ENCODE measurements around the gene IGF2BP2. TPM values are rescaled to one million over a fixed set of nuclear protein-coding genes. Genes with fewer than 3 reads are reported as not detected.

Gene IGF2BP2
- total and polyA plus RNA-seq, 2 donors (not counting 1 experiment from before 2014, with no cell fraction given): 0.01 TPM; not detected in 1

DNA sequence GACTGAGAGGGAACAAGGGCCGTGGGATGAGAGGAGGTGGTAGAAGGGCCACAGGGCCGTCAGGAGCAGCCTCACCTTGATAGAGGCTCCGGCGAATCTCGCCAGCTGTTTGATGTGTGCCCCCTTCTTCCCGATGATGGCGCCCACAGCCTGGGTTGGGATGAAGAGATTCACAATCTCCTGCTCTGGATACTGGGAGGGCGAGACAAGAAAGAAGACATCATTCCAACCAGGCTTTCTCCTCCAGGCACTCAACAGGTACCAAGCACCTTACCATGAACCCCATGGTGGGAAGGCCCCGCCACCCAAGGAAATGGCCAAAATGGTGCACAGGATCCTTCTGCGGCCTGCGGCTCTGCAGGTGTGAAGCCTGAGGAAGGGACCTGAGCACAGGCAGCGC lies 167.6 kb downstream of the IGF2BP2 start:
- Histone ChIP-seq H3K27me3 (replicated peaks in 1 of 4; ENCODE audit: control extremely low read depth in 1 of 4, control insufficient read depth in 3 of 4, insufficient read depth in 4 of 4, low read length in 3 of 4) (no peaks in the 10 kb centered on the region), H2AFZ (ENCODE audit: insufficient read depth, low read depth, low read length, poor library complexity, severe bottlenecking) (no peak overlapping the region), H3K4me3 (ENCODE audit: control extremely low read depth in 1 of 5, extremely low read depth in 1 of 5, insufficient read depth in 1 of 5, low read depth in 2 of 5, low read length in 4 of 5) (no peak overlapping the region), H3K4me1 (ENCODE audit: control insufficient read depth in 2 of 2, insufficient read depth in 2 of 2, low read length in 2 of 2) (peaks cover 3 to 4% of the 10 kb centered on the region in 2 donors), H3K9ac (ENCODE audit: low read length) (no peak overlapping the region), H3K36me3 (replicated peaks in 1 of 2; ENCODE audit: control extremely low read depth in 1 of 2, control insufficient read depth in 1 of 2, extremely low read depth in 1 of 2, insufficient read depth in 2 of 2, low read length in 1 of 2) (no peaks in the 10 kb centered on the region), H3K4me2 (replicated peaks; ENCODE audit: low read depth, low read length, poor library complexity, severe bottlenecking) (no peak overlapping the region), H4K20me1 (ENCODE audit: control insufficient read depth, insufficient read depth, low read length, poor library complexity, severe bottlenecking) (no peaks in the 10 kb centered on the region), H3K79me2 (ENCODE audit: control insufficient read depth, insufficient read depth, low read length) (no peaks in the 10 kb centered on the region), H3K9me3 (ENCODE audit: control extremely low read depth in 1 of 3, control insufficient read depth in 2 of 3, insufficient read depth in 1 of 3, low read length in 2 of 3) (no peaks in the 10 kb centered on the region), H3K27ac (ENCODE audit: low read length in 2 of 2) (no peak overlapping the region)
- H3K27ac Mint-ChIP-seq: no peak overlapping the region
- ATAC-seq (ENCODE audit: low read depth) (no peak), DNase-seq (no peak)
- WGBS (ENCODE audit: insufficient coverage): 93% methylated on average over 4 of the region's 12 CpGs
- intact Hi-C loops (cut with micrococcal nuclease): no loop called here
- TF ChIP-seq, protein P1, sequence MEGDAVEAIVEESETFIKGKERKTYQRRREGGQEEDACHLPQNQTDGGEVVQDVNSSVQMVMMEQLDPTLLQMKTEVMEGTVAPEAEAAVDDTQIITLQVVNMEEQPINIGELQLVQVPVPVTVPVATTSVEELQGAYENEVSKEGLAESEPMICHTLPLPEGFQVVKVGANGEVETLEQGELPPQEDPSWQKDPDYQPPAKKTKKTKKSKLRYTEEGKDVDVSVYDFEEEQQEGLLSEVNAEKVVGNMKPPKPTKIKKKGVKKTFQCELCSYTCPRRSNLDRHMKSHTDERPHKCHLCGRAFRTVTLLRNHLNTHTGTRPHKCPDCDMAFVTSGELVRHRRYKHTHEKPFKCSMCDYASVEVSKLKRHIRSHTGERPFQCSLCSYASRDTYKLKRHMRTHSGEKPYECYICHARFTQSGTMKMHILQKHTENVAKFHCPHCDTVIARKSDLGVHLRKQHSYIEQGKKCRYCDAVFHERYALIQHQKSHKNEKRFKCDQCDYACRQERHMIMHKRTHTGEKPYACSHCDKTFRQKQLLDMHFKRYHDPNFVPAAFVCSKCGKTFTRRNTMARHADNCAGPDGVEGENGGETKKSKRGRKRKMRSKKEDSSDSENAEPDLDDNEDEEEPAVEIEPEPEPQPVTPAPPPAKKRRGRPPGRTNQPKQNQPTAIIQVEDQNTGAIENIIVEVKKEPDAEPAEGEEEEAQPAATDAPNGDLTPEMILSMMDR (IDR thresholded peaks at IDR 0.05): no peak
- no peak for TF ChIP-seq EZH2 (IDR thresholded peaks at IDR 0.05; ENCODE audit: borderline replicate concordance, insufficient read depth, low read depth, low read length, poor library complexity, severe bottlenecking)
- no peaks in the 10 kb centered on the region for H3K9me3 Mint-ChIP-seq (ENCODE audit: insufficient read depth)
- H3K27me3 Mint-ChIP-seq: peaks cover 9% of the 10 kb centered on the region
- no peaks in the 10 kb centered on the region for H3K4me1 Mint-ChIP-seq
- ChIA-PET POLR2A (no interaction called here), CTCF (interaction anchor here (1.8 kb wide), 1 partner anchor 111 kb away, joined by 5 read pairs; no protein-coding TSS in a partner anchor)
- H3K4me3 Mint-ChIP-seq: no peak overlapping the region

DNA sequence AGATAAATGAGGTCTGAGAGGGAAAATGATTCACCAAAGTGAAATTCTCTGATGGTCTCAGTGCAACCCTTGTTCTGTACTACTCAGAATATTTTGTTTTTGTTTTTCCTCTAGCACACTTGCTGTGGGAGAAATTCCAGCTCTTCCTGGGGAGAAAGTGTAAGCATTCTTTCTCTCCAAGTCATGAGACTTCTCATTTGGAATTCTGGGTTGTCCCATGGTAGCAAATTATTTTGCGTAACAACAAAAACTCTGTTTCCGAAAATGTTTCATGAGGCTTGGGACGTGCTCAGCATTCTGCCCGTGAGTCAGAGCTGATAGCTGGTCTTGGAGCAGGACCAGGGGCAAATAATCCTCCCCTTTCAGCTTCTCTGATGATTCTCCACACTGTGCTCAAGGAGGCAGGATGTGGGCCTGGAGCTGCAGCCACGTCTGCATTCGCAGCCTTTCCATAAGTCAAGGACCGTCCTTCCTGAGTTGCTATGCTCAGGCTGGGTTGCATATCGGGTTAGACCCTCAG lies 168.5 kb downstream of the IGF2BP2 start:
- H2AFZ ChIP-seq (ENCODE audit: insufficient read depth, low read depth, low read length, poor library complexity, severe bottlenecking): no peak overlapping the region
- no peak overlapping the region for H3K27ac ChIP-seq (ENCODE audit: low read length in 2 of 2)
- CTCF ChIA-PET: interaction anchor here (0.7 to 1.8 kb wide), 2 partner anchors 112 to 1767 kb away, joined by 3 to 5 read pairs; no protein-coding TSS in a partner anchor
- no peak overlapping the region for H3K4me3 Mint-ChIP-seq
- WGBS (ENCODE audit: insufficient coverage): 93% methylated on average over 5 of the region's 8 CpGs
- H3K4me2 ChIP-seq (replicated peaks; ENCODE audit: low read depth, low read length, poor library complexity, severe bottlenecking): no peak overlapping the region
- H3K4me1 ChIP-seq (ENCODE audit: control insufficient read depth in 2 of 2, insufficient read depth in 2 of 2, low read length in 2 of 2): peaks cover 3 to 4% of the 10 kb centered on the region in 2 donors
- TF ChIP-seq EZH2 (IDR thresholded peaks at IDR 0.05; ENCODE audit: borderline replicate concordance, insufficient read depth, low read depth, low read length, poor library complexity, severe bottlenecking): no peak
- H3K27me3 Mint-ChIP-seq: peaks cover 4% of the 10 kb centered on the region
- H3K9me3 ChIP-seq (ENCODE audit: control extremely low read depth in 1 of 3, control insufficient read depth in 2 of 3, insufficient read depth in 1 of 3, low read length in 2 of 3): no peaks in the 10 kb centered on the region
- no peaks in the 10 kb centered on the region for H3K9me3 Mint-ChIP-seq (ENCODE audit: insufficient read depth)
- ATAC-seq (ENCODE audit: low read depth) (no peak), DNase-seq (no peak)
- H3K4me1 Mint-ChIP-seq: no peaks in the 10 kb centered on the region
- H3K27ac Mint-ChIP-seq: no peak overlapping the region
- intact Hi-C loops (cut with micrococcal nuclease): no loop called here
- no peaks in the 10 kb centered on the region for H3K27me3 ChIP-seq (replicated peaks in 1 of 4; ENCODE audit: control extremely low read depth in 1 of 4, control insufficient read depth in 3 of 4, insufficient read depth in 4 of 4, low read length in 3 of 4)
- H3K4me3 ChIP-seq (ENCODE audit: control extremely low read depth in 1 of 5, extremely low read depth in 1 of 5, insufficient read depth in 1 of 5, low read depth in 2 of 5, low read length in 4 of 5): no peak overlapping the region
- no peaks in the 10 kb centered on the region for H3K36me3 ChIP-seq (replicated peaks in 1 of 2; ENCODE audit: control extremely low read depth in 1 of 2, control insufficient read depth in 1 of 2, extremely low read depth in 1 of 2, insufficient read depth in 2 of 2, low read length in 1 of 2)
- POLR2A ChIA-PET: no interaction called here
- no peaks in the 10 kb centered on the region for H4K20me1 ChIP-seq (ENCODE audit: control insufficient read depth, insufficient read depth, low read length, poor library complexity, severe bottlenecking)
- no peak overlapping the region for H3K9ac ChIP-seq (ENCODE audit: low read length)
- no peaks in the 10 kb centered on the region for H3K79me2 ChIP-seq (ENCODE audit: control insufficient read depth, insufficient read depth, low read length)
